Smooth muscle cell (in vitro differentiated cells): Measurements from ENCODE around the gene CEACAM4. TPM values are rescaled to one million over a fixed set of nuclear protein-coding genes. Genes with fewer than 3 reads are reported as not detected.

ENCODE experiments used
- DNase-seq: peaks from one replicate; lab custom pipeline; 2025; ENCODE audit not compliant: unreplicated experiment; lab: John Stamatoyannopoulos, UW
- H2AFZ ChIP-seq: fragments of 200-600 bp; sonication (generic); 2 replicates; pipeline ENCODE4 v1.6.0; 2016; ENCODE audit warnings: antibody characterized with exemption, low read depth, mild to moderate bottlenecking
- H3F3A ChIP-seq: fragments of 200-600 bp; sonication (generic); 2 replicates; pipeline ENCODE4 v1.6.0; 2017; ENCODE audit warnings: antibody characterized with exemption, low read depth
- H3K27ac ChIP-seq: fragments of 200-600 bp; sonication (generic); 2 replicates; pipeline ENCODE4 v1.5.1; 2016; ENCODE audit warnings: low read depth, mild to moderate bottlenecking
- H3K27me3 ChIP-seq: fragments of 200-600 bp; sonication (generic); 2 replicates; pipeline ENCODE4 v1.6.1; 2016; ENCODE audit warnings: low read depth, mild to moderate bottlenecking
- H3K36me3 ChIP-seq: fragments of 200-600 bp; sonication (generic); 2 replicates; pipeline ENCODE4 v1.5.1; 2016; ENCODE audit warnings: low read depth
- H3K4me1 ChIP-seq: fragments of 200-600 bp; sonication (generic); 2 replicates; pipeline ENCODE4 v1.5.1; 2016; ENCODE audit warnings: low read depth
- H3K4me2 ChIP-seq: fragments of 200-600 bp; sonication (generic); 2 replicates; pipeline ENCODE4 v1.6.0; 2016; ENCODE audit warnings: mild to moderate bottlenecking
- H3K4me3 ChIP-seq: fragments of 200-600 bp; sonication (generic); 2 replicates; pipeline ENCODE4 v1.5.1; 2016; ENCODE audit warnings: mild to moderate bottlenecking
- H3K79me2 ChIP-seq: fragments of 200-600 bp; sonication (generic); 2 replicates; pipeline ENCODE4 v1.6.0; 2016; ENCODE audit warnings: low read depth, mild to moderate bottlenecking
- H3K9ac ChIP-seq: fragments of 200-600 bp; sonication (generic); 2 replicates; pipeline ENCODE4 v1.6.0; 2016; ENCODE audit warnings: low read depth
- H3K9me3 ChIP-seq: fragments of 200-600 bp; sonication (generic); replicated peaks from 2 replicates; pipeline ENCODE4 v1.5.1; 2016; ENCODE audit warnings: low read depth
- H4K20me1 ChIP-seq: fragments of 200-600 bp; sonication (generic); 2 replicates; pipeline ENCODE4 v1.6.0; 2016; ENCODE audit warnings: low read depth
- WGBS: methylation state at CpG from one replicate; pipeline ENCODE4 v1.1.7; 2016; ENCODE audit warnings: low lambda C conversion rate; 5-methylcytosine and 5-hydroxymethylcytosine counted together
- polyA plus RNA-seq: library from polyadenylated mRNA; unstranded; fragments of >200 nt; fragmentation: Nextera tagmentation; extraction: Ambion mirVana; gene quantifications from 2 replicates; pipeline ENCODE4 v1.2.1, GENCODE V29; 2016
- small RNA-seq: library from RNA; depleted of rRNA; stranded (forward); fragments of <200 nt; gene quantifications from one replicate; pipeline ENCODE3, GENCODE V24; 2014
- total RNA-seq: library from RNA; depleted of rRNA; stranded (reverse); fragments of >200 nt; gene quantifications from 2 replicates; pipeline ENCODE4 v1.2.3, GENCODE V29; 2014
- TF ChIP-seq, protein P1 (sequence below): fragments of 200-600 bp; sonication (generic); IDR thresholded peaks from 2 replicates; pipeline ENCODE4 v1.5.1; 2017; ENCODE audit warnings: borderline replicate concordance, mild to moderate bottlenecking, antibody characterized with exemption; ENCODE audit not compliant: insufficient read depth, poor library complexity, severe bottlenecking

CEACAM4 gene
- total and polyA plus RNA-seq, 2 experiments from 2014 or later = not detected

DNA sequence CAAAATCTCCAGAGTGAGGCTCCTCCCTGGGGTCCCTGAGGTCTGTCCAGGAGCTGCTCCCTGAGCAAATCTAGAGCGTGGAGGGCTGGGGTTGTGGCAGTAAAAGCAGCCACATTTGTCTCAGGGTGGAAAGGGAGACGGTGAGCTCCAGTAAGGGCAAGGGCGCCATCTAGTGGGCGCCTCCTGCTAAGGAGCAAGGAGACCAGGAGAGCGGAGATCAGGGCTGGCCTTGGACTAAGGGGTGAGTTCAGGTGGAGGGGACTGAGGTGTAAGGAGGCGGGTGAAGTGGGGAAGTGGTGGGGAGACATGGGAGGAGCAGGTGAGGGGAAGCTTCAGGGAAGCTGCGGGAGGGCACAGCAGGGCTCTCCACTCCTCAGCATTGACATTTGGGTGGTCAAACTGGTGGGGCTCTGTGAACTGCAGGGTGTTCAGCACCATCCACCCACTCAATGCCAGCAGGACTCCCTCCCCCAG, 56.2 kb downstream of the CEACAM4 start:
- H3K9me3 ChIP-seq = peaks cover 3% of the 10 kb centered on the region
- H3K4me2 ChIP-seq = no peak overlapping the region
- TF ChIP-seq, protein P1, sequence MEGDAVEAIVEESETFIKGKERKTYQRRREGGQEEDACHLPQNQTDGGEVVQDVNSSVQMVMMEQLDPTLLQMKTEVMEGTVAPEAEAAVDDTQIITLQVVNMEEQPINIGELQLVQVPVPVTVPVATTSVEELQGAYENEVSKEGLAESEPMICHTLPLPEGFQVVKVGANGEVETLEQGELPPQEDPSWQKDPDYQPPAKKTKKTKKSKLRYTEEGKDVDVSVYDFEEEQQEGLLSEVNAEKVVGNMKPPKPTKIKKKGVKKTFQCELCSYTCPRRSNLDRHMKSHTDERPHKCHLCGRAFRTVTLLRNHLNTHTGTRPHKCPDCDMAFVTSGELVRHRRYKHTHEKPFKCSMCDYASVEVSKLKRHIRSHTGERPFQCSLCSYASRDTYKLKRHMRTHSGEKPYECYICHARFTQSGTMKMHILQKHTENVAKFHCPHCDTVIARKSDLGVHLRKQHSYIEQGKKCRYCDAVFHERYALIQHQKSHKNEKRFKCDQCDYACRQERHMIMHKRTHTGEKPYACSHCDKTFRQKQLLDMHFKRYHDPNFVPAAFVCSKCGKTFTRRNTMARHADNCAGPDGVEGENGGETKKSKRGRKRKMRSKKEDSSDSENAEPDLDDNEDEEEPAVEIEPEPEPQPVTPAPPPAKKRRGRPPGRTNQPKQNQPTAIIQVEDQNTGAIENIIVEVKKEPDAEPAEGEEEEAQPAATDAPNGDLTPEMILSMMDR = peak; percentile 69
- H3K9ac ChIP-seq = no peak overlapping the region
- H3K79me2 ChIP-seq = no peaks in the 10 kb centered on the region
- no peaks in the 10 kb centered on the region for H3K4me1 ChIP-seq
- H4K20me1 ChIP-seq = no peaks in the 10 kb centered on the region
- H3K27ac ChIP-seq = no peak overlapping the region
- H3F3A ChIP-seq = no peaks in the 10 kb centered on the region
- no peaks in the 10 kb centered on the region for H3K36me3 ChIP-seq
- H3K4me3 ChIP-seq = no peak overlapping the region
- WGBS = 10% methylated on average over 6 of the region's 7 CpGs
- peaks cover 5% of the 10 kb centered on the region for H3K27me3 ChIP-seq
- H2AFZ ChIP-seq = no peak overlapping the region
- DNase-seq = peak; percentile 8

DNA sequence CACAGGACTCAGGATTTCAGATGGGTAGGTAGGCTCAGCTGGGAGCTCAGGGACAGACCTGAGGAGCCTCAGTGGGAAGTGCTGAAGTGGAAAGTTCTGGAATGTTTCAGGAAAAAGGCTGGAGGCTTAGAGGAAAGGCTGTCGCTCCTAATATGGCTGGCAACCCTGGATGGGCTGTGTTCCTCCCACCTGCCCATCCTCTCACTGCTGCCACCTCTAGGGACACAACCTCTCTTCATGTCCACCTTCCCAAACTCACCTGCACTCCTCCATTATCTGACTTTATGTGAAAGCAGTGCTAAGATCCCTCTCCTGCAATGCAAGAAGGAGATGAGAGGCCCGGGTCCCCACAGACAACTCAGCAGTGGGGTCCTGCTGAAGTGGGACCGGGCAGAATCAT, 56.7 kb downstream of the CEACAM4 start:
- H3K36me3 ChIP-seq = no peaks in the 10 kb centered on the region
- no peak overlapping the region for H3K4me2 ChIP-seq
- WGBS = 67% methylated on average over 3 of the region's 3 CpGs
- H3K9ac ChIP-seq = no peak overlapping the region
- no peak overlapping the region for H3K4me3 ChIP-seq
- peaks cover 6% of the 10 kb centered on the region for H3K27me3 ChIP-seq
- peaks cover 3% of the 10 kb centered on the region for H3K9me3 ChIP-seq
- TF ChIP-seq, protein P1 = no peak
- no peak overlapping the region for H2AFZ ChIP-seq
- no peak for DNase-seq
- H3F3A ChIP-seq = no peaks in the 10 kb centered on the region
- no peak overlapping the region for H3K27ac ChIP-seq
- H3K4me1 ChIP-seq = no peaks in the 10 kb centered on the region
- no peaks in the 10 kb centered on the region for H3K79me2 ChIP-seq
- no peaks in the 10 kb centered on the region for H4K20me1 ChIP-seq

DNA sequence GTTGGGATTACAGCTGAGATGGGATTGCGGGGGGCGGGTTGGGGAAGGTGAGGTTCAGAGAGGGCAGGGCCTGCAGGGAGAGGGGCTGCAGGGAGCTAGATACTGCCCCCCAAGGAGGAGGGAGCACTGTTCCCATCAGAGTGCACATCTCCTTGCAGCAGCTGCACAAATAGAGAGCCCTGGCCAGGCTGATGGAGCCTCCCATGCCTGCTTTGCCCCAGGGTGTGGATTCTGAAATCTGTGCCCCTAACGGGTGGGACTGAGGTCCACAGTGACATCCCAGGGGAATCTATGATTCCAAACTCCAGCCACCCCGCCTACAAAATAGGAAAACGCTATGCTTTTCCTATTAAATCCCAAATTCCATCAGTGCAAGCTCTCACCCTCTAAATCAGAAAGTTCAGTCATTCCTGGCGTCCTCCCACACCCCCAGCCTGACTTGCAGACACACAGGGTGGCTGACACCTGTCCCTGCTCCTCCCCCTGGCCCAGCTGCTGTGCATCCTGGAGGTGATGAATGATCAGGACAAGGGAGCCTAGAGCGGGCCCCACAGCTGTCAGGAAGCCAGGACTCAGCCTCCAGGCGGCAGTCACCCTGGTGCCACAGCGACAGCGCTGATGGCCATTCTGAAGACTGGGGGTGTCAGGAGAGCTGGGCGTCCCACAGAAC, 57.3 kb downstream of the CEACAM4 start:
- H4K20me1 ChIP-seq = no peaks in the 10 kb centered on the region
- no peaks in the 10 kb centered on the region for H3K36me3 ChIP-seq
- TF ChIP-seq, protein P1 = no peak
- no peak overlapping the region for H3K9ac ChIP-seq
- H3K9me3 ChIP-seq = peaks cover 3% of the 10 kb centered on the region
- no peak for DNase-seq
- H3K4me1 ChIP-seq = no peaks in the 10 kb centered on the region
- 59% methylated on average over 11 of the region's 11 CpGs for WGBS
- peaks cover 12% of the 10 kb centered on the region for H3K27me3 ChIP-seq
- no peak overlapping the region for H2AFZ ChIP-seq
- H3K27ac ChIP-seq = no peak overlapping the region
- H3K4me2 ChIP-seq = no peak overlapping the region
- no peaks in the 10 kb centered on the region for H3K79me2 ChIP-seq
- H3K4me3 ChIP-seq = no peak overlapping the region
- no peaks in the 10 kb centered on the region for H3F3A ChIP-seq

Small RNA genes within 50 kb of the gene (small RNA-seq; reads per million reads assigned to genes)
- not detected for gene AC243960.4

Other genes starting within 250 kb of the CEACAM4 start
- 5.4 and 5.6 TPM in 2 replicates for gene EXOSC5, start 229.7 kb downstream of the CEACAM4 start, total RNA-seq
- 19.5 and 22.1 TPM in 2 replicates for gene EXOSC5, start 229.7 kb downstream of the CEACAM4 start, polyA plus RNA-seq
- gene BCKDHA, start 229.3 kb downstream of the CEACAM4 start, total RNA-seq = 24.6 and 30.3 TPM in 2 replicates
- gene BCKDHA, start 229.3 kb downstream of the CEACAM4 start, polyA plus RNA-seq = 47.9 and 53.9 TPM in 2 replicates
- gene B3GNT8, start 199.7 kb downstream of the CEACAM4 start, total RNA-seq = 0.85 TPM in 2 replicates
- gene B3GNT8, start 199.7 kb downstream of the CEACAM4 start, polyA plus RNA-seq = 1.7 and 3.0 TPM in 2 replicates
- 40.3 and 48.3 TPM in 2 replicates for gene DMAC2, start 187.2 kb downstream of the CEACAM4 start, total RNA-seq
- gene DMAC2, start 187.2 kb downstream of the CEACAM4 start, polyA plus RNA-seq = 65.8 and 69.2 TPM in 2 replicates
- not detected in 2 replicates for gene ERICH4, start 183.9 kb downstream of the CEACAM4 start, total RNA-seq
- not detected in 2 replicates for gene ERICH4, start 183.9 kb downstream of the CEACAM4 start, polyA plus RNA-seq
- gene CEACAM21, start 50.9 kb downstream of the CEACAM4 start, total RNA-seq = not detected in 2 replicates
- not detected in 2 replicates for gene CEACAM21, start 50.9 kb downstream of the CEACAM4 start, polyA plus RNA-seq
- gene CEACAM7, start 61.2 kb upstream of the CEACAM4 start, total RNA-seq = not detected in 2 replicates
- not detected in 2 replicates for gene CEACAM7, start 61.2 kb upstream of the CEACAM4 start, polyA plus RNA-seq
- gene CEACAM5, start 81.6 kb upstream of the CEACAM4 start, total RNA-seq = not detected in 2 replicates
- gene CEACAM5, start 81.6 kb upstream of the CEACAM4 start, polyA plus RNA-seq = not detected in 2 replicates
- gene CEACAM6, start 128.5 kb upstream of the CEACAM4 start, total RNA-seq = not detected in 2 replicates
- gene CEACAM6, start 128.5 kb upstream of the CEACAM4 start, polyA plus RNA-seq = not detected in 2 replicates
- not detected in 2 replicates for gene CEACAM3, start 169.5 kb upstream of the CEACAM4 start, total RNA-seq
- gene CEACAM3, start 169.5 kb upstream of the CEACAM4 start, polyA plus RNA-seq = not detected in 2 replicates
- gene LYPD4, start 217.6 kb upstream of the CEACAM4 start, total RNA-seq = not detected in 2 replicates
- not detected in 2 replicates for gene LYPD4, start 217.6 kb upstream of the CEACAM4 start, polyA plus RNA-seq
- not detected in 2 replicates for gene DMRTC2, start 218.0 kb upstream of the CEACAM4 start, total RNA-seq
- not detected in 2 replicates for gene DMRTC2, start 218.0 kb upstream of the CEACAM4 start, polyA plus RNA-seq
- 970 and 1,345 TPM in 2 replicates for gene RPS19, start 233.2 kb upstream of the CEACAM4 start, total RNA-seq
- gene RPS19, start 233.2 kb upstream of the CEACAM4 start, polyA plus RNA-seq = 2,105 and 2,361 TPM in 2 replicates